Kidney (tissue), 14 donors: Measurements from ENCODE around the gene EPB41L3. TPM values are rescaled to one million over a fixed set of nuclear protein-coding genes. Genes with fewer than 3 reads are reported as not detected.

Experiments
- DNase-seq, 5 donors: peaks; one replicate each; pipeline ENCODE4 v3.0.0-alpha.2; 2013 to 2020
- FAIRE-seq: peaks from 2 replicates; lab custom pipeline; 2012; peaks lifted over from hg19 to GRCh38; lab: Jason Lieb, UNC
- H3K27ac ChIP-seq, 2 donors: one replicate each; pipeline ENCODE4 v1.7.0; 2013; ENCODE audit warnings: low read depth in 2 of 2, low read length in 2 of 2, inconsistent platforms in 1 of 2
- H3K27me3 ChIP-seq: one replicate; pipeline ENCODE4 v1.7.1; 2013; ENCODE audit warnings: low read length, inconsistent platforms; ENCODE audit not compliant: control insufficient read depth, insufficient read depth
- H3K36me3 ChIP-seq, 3 donors: one replicate each; pipeline versions ENCODE4 v1.7.0 to v1.7.1; 2013; ENCODE audit warnings: low read length in 3 of 3, control low read depth in 1 of 3, inconsistent platforms in 1 of 3; ENCODE audit not compliant: insufficient read depth in 3 of 3, control insufficient read depth in 2 of 3
- H3K4me1 ChIP-seq, 3 donors: one replicate each; pipeline versions ENCODE4 v1.7.0 to v1.7.1; 2013; ENCODE audit warnings: low read length in 3 of 3, inconsistent platforms in 1 of 3, low read depth in 1 of 3; ENCODE audit not compliant: control insufficient read depth in 2 of 3, insufficient read depth in 2 of 3
- H3K4me3 ChIP-seq, 3 donors: one replicate each; pipeline versions ENCODE4 v1.7.0 to v1.8.1; 2013; ENCODE audit warnings: low read length in 3 of 3, control low read depth in 1 of 3, inconsistent platforms in 1 of 3
- H3K9ac ChIP-seq, 3 donors: one replicate each; pipeline versions ENCODE4 v1.7.0 to v1.7.1; 2013; ENCODE audit warnings: low read length in 3 of 3, control low read depth in 1 of 3, inconsistent platforms in 1 of 3
- H3K9me3 ChIP-seq, 3 donors: one replicate each; pipeline versions ENCODE4 v1.7.0 to v1.7.1; 2013; ENCODE audit warnings: low read length in 3 of 3, control low read depth in 1 of 3, inconsistent platforms in 1 of 3; ENCODE audit not compliant: control insufficient read depth in 2 of 3, insufficient read depth in 1 of 3
- intact Hi-C: fragments of 100-400 bp; cut with DNase I; formaldehyde crosslinking; loops from one replicate; pipeline ENCODE4 v1.11.1; 2022
- polyA plus RNA-seq: library from polyadenylated mRNA; stranded (reverse); fragments of 350-450 nt; fragmentation: Illumina TruSeq; extraction: RNeasy Lipid Tissue Mini Kit (QIAGEN cat#74804); gene quantifications from one replicate; pipeline ENCODE4 v1.2.3, GENCODE V29; 2014; ENCODE audit warnings: low read depth, low replicate concordance; ENCODE audit not compliant: insufficient read depth
- total RNA-seq: library from RNA; stranded (reverse); fragmentation: NEBNext Ultra II Directional; extraction: Animal tissue kit (Norgen Biotek cat#: 25700); gene quantifications from one replicate; pipeline ENCODE4 v1.2.1, GENCODE V29; 2021
- TF ChIP-seq, protein P1 (sequence below): IDR thresholded peaks from 3 replicates; pipeline ENCODE4 v1.5.1; 2012; ENCODE audit warnings: mild to moderate bottlenecking, moderate library complexity, borderline replicate concordance; ENCODE audit not compliant: insufficient read depth; ENCODE audit errors: extremely low read depth
- donor health status: control.
- donor health status: control.
- donor health status: control.
- donor health status: control.
- donor health status: control.
- donor health status: DM: yes; HTN: yes; CAD: no.
- donor health status: Normal renal cell carcinoma (clear cell type).

EPB41L3 gene
- total and polyA plus RNA-seq, 2 donors from 2014 or later: 35.3 to 44.6 TPM

DNA sequence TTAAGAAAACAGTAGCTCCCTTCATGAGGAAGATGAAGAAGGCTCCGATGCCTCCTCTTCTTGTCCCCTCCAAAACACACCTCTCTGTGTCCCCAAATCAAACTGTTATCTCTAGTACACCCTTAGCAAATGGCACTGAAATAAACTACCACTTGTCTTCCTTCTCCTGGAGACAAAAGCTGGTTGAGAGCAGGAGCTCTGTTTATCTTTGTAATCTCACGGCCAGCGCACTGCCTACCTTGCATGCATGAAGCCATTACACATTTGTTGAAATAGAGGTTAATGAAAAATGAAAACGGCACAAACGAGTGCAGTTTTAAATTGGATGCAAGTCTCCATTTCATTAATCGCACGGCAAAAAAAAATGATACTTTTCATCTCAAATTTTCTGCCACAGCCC lies 113.7 kb downstream of the EPB41L3 start:
- intact Hi-C loops: no loop called here
- Histone ChIP-seq H3K9me3 (no peaks in the 10 kb centered on the region), H3K36me3 (peaks cover 0 to 13% (median 5%) of the 10 kb centered on the region in 3 donors), H3K4me3 (no peak overlapping the region), H3K4me1 (no peaks in the 10 kb centered on the region), H3K27ac (no peak overlapping the region), H3K9ac (no peak overlapping the region), H3K27me3 (no peaks in the 10 kb centered on the region)
- FAIRE-seq: no peak
- TF ChIP-seq, protein P1, sequence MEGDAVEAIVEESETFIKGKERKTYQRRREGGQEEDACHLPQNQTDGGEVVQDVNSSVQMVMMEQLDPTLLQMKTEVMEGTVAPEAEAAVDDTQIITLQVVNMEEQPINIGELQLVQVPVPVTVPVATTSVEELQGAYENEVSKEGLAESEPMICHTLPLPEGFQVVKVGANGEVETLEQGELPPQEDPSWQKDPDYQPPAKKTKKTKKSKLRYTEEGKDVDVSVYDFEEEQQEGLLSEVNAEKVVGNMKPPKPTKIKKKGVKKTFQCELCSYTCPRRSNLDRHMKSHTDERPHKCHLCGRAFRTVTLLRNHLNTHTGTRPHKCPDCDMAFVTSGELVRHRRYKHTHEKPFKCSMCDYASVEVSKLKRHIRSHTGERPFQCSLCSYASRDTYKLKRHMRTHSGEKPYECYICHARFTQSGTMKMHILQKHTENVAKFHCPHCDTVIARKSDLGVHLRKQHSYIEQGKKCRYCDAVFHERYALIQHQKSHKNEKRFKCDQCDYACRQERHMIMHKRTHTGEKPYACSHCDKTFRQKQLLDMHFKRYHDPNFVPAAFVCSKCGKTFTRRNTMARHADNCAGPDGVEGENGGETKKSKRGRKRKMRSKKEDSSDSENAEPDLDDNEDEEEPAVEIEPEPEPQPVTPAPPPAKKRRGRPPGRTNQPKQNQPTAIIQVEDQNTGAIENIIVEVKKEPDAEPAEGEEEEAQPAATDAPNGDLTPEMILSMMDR: no peak
- DNase-seq: no peak

DNA sequence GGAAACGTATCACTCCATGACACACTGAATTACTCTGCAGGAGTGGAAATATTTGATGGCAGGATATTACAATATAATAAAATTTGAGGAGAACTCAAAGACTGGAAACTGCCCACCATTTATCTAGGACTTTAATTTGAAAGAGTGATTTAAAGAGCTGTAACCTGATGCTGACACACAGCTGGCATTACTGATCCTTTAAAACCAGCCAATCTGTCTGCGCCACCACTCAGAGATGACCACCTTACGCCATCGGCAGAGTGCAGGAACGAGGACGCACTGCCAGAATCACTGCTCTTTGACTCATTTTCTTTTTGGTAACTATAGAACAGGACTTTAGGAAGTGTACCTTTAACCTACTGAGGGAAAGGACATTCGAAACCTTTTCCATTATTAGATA lies 114.1 kb downstream of the EPB41L3 start:
- H3K36me3 ChIP-seq: peaks cover 0 to 13% (median 5%) of the 10 kb centered on the region in 3 donors
- no peak overlapping the region for H3K4me3 ChIP-seq
- H3K9ac ChIP-seq: no peak overlapping the region
- no peak overlapping the region for H3K27ac ChIP-seq
- no peaks in the 10 kb centered on the region for H3K9me3 ChIP-seq
- no peaks in the 10 kb centered on the region for H3K27me3 ChIP-seq
- no peak for FAIRE-seq
- no peaks in the 10 kb centered on the region for H3K4me1 ChIP-seq
- intact Hi-C loops: no loop called here
- TF ChIP-seq, protein P1: no peak
- DNase-seq: peak in 3 of 5 donors; percentile 44 to 73 (median 71)

DNA sequence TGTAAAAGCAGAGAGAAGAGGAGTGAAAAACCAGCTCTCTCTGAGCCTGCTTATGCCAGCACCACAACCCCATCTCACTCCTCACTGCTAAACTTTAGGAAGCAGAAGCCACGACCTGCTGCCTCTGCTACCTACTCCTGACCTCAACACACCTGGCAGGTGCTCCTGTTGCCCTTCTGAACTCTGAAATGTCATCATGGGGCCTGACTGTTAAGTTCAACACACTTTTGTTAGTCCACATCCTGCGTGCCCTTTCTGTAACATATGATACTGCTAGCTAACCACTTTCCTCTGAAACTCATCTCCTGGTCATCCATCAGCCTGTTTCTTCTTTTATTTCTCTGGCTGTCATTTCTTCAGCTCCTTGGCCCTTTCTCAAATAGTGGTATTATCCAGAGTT lies 118.1 kb downstream of the EPB41L3 start:
- H3K9me3 ChIP-seq: no peaks in the 10 kb centered on the region
- intact Hi-C loops: no loop called here
- H3K36me3 ChIP-seq: peaks cover 0 to 9% (median 0%) of the 10 kb centered on the region in 3 donors
- TF ChIP-seq, protein P1: no peak
- no peaks in the 10 kb centered on the region for H3K27me3 ChIP-seq
- DNase-seq (peak in 2 of 5 donors; percentile 31 to 33), FAIRE-seq (no peak)
- H3K9ac ChIP-seq: no peak overlapping the region
- no peak overlapping the region for H3K27ac ChIP-seq
- H3K4me3 ChIP-seq: no peak overlapping the region
- H3K4me1 ChIP-seq: no peaks in the 10 kb centered on the region
